Measurements from ENCODE around the gene SPSB4.

SPSB4 gene

DNA sequence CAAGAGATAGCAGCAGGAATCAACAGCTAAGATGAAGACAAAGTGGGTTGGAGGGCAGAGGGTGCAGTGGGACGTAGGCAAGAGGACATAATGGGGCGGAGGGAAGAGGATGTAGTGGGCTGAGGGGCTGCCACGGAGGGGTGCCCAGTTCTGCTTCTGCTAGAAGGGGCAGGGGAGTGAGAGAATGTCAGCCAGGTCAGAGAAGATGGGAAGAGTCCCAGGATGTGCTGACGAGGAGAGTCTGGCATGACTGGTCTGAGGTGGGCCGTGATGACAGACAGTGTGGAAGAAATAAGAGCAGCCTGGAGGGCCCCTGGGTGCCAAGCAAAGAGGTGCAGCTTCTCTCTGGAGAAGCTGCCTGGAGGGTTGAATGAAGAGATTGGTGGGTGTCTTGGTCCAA is 4.0 kb downstream of the SPSB4 start:
- DNase-seq (ENCODE audit: low read depth): no peak

- DNase-seq (ENCODE audit: low read depth): no peak
These were observed 4.6 kb downstream of the SPSB4 start for GRCh38 chr3:141055536-141056445.

GRCh38 chr3:141056751-141057171 is 5.6 kb downstream of the SPSB4 start:
- DNase-seq (ENCODE audit: low read depth): no peak

DNA sequence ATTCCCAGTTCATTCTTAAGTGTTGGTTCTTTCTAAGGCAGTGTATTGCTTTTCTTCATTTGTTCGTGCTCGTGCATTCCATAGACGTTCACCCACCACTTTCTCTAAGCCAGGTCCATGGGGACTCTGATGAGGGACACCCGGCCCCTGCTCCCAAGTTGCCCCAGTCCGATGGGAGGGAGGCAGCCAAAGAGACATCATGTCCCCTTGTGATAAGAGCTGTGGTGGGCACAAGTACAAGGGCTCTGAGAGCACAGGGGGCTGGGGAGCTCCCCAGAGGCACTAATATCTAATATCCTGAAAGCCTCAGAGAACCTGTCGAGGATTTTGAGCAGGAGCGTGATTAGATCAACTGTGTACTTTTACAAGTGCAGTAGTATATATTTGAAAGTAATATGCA is 6.3 kb downstream of the SPSB4 start:
- no peak for DNase-seq (ENCODE audit: low read depth)

DNA sequence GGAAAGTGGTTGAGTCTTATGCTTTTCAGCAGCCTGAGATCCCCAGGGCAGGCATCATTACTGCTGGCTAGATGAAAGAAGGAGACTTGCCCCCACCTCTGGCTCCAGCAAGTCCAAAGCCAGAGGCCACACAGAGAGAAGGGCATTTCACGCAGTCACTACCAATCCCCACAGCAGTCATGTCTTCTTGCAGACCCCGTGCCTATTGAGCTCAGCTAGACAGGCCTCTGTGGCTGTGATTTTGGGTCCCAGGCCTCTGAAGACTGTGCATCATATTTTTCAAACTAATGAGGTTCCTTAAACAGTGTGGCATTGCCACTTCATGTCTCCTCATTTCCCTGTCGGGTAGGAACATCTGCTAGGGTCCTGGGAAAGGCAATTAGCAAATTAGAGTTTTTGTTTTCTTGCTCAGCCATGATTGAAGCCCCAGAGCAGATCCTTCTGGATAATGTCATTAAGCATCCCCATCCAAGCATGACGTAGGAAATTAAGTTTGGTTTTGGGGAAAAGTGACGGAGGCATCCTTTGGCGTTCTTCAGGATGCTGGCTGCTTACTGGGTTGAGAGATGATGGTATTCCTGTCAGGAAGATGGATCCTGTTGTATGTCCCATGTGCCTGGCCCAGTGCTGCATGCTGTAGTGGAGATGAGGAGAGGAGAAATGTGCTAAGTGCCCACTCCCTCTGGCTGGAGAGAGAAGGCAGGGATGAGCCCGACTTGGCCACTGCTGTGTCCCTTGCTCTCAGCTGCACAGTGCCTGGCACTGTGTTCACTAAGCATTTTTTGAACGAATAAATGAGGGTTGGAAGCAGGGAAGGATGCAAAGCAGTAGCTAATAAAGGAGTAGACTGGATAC is 7.0 kb downstream of the SPSB4 start:
- DNase-seq (ENCODE audit: low read depth): no peak

DNA sequence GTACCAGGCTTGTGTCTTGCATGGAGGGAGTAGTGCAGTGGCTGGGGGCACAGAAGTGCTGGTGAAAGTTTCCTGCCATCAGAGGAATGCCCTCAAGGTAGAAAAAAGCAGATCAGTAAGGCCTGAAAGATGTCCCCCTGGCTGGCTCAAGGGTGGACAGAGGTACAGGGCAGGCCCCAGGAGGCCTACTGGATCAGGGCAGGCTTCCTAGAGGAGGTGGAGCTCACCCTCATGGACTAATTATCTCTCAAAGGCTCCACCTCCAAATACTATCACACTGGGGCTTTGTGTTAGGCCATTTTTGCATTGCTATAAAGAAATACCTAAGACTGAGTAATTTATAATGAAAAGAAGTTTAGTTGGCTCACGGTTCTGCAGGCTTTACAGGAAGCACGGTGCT is 7.8 kb downstream of the SPSB4 start:
- no peak for DNase-seq (ENCODE audit: low read depth)

DNA sequence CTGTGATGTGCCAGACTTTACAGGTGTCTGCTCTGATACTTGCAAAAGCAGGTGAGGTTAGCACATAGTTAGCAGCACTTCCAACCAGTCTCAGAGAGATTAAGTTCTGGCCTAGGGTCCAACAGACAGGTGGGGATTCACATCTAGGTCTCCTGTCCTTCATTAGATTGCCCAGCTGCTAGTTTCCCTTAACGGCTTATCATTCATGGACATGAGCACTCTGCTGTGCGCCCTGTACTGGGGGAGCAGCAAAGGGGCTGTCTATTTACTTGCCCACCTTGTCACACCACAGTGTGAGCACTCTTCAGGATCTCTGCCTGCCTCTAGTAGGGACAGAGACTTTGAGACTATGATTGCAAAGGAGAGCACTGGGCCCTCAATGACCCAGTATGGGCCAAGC is 8.7 kb downstream of the SPSB4 start:
- DNase-seq (ENCODE audit: low read depth): no peak

- no peak for DNase-seq (ENCODE audit: low read depth)
These were observed 9.2 kb downstream of the SPSB4 start for GRCh38 chr3:141060327-141060726.

- no peak for DNase-seq (ENCODE audit: low read depth)
These were observed 12.7 kb downstream of the SPSB4 start for GRCh38 chr3:141063831-141064230.

DNA sequence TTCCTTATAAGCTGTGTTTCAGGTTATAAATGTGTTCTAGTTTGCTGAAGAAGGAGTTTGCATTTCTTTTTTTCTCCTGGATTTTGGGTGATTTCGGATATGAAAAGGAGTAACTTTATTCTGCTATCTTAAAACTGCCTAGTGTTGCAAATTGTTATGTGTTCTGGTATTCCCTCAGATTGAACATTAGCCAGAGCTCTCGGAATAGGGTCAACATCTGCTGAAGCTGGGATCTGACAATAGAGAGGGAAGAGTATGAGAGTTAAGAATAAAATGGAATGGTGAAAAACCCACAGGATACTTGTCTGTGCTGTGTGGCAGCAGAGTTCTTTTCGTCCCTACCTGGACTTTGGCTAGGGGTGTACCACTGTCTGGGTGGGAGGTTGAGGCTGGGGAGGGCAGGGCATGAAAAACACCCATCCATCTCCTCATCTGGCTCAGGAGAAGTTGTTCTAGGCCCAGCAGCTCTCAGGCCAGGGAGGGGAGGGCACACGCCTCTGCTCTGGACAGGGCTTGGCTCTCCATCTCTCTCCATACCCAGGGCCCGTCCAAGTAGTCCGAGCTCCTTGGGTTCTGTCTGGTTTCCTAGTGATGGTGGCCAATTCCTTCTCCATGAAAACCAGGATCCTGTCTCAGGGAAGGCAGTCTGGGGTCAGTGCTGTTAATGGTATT is 13.2 kb downstream of the SPSB4 start:
- no peak for DNase-seq (ENCODE audit: low read depth)

GRCh38 chr3:141065258-141065657 is 14.1 kb downstream of the SPSB4 start:
- no peak for DNase-seq (ENCODE audit: low read depth)

DNA sequence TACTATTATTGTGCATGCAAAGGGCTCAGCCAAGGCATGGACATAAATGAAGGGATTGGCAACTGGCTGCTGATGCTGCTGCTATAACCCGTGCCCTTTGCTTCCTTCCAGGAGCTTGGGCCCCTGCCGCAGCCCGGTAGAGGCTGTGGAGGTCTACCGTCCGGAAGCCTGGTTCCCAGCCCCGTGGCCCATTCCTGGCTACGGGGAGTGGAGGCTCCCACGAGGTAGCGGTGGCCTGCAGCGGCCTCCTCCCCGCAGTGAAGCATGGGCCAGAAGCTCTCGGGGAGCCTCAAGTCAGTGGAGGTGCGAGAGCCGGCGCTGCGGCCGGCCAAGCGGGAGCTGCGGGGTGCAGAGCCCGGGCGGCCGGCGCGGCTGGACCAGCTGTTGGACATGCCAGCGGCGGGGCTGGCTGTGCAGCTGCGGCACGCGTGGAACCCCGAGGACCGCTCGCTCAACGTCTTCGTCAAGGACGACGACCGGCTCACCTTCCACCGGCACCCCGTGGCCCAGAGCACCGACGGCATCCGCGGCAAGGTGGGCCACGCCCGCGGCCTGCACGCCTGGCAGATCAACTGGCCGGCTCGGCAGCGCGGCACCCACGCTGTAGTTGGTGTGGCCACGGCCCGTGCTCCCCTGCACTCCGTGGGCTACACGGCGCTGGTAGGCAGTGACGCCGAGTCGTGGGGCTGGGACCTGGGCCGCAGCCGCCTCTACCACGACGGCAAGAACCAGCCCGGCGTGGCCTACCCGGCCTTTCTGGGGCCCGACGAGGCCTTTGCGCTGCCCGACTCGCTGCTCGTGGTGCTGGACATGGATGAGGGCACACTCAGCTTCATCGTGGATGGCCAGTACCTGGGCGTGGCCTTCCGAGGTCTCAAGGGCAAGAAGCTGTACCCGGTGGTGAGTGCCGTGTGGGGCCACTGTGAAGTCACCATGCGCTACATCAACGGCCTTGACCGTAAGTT is 15.0 kb downstream of the SPSB4 start:
- no peak for DNase-seq (ENCODE audit: low read depth)

DNA sequence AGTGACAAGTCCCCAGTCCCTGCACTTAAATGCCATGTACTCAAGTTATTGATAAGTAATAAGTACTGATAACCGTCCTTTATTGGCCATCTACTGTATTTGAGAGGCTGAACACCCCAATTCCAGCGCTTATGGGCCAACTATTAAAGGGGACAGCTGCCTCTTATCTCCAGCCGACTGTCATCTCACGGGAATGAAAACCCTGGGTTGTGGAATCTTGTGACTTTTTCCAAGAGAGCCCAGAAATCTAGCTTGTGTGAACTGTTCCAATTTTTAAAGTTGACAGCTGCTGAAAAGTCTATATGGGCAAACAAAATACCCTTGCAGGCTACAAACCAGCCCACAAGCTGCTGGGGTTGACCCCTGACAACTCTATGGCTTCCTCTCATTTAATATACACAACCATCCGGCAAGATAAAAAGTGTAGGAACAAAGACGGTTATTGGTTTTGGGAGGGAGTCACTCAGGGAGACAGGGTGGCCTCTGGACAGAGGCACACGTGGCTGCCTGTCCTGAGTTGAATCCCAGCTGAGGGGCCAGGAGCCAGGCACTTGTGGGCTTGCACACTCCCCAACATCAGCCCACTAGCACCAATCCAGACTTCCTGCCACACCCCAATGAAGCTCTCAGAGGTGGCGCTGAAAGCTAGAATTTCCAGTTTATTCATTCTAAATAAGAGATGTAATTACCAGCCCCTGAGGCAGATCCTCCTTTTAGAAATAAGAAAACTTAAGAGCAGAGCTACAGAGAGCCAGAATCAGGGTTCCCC is 16.2 kb downstream of the SPSB4 start:
- DNase-seq (ENCODE audit: low read depth): no peak

DNA sequence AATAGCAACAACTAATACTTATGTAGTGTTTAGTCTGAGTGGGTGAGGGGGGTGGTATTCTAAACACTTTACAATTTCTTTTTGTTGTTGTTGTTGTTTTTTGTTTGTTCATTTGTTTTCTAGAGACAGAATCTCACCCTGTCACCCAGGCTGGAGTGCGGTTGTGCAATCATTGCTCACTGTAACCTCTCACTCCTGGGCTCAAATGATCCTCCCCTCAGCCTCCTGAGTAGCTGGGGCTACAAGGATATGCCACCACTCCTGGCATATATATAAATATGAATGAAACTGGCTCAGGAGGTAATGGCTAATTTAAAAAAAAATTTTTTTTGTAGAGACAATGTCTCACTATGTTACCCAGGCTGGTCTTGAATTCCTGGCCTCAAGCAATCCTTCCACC is 19.1 kb downstream of the SPSB4 start:
- no peak for DNase-seq (ENCODE audit: low read depth)

DNA sequence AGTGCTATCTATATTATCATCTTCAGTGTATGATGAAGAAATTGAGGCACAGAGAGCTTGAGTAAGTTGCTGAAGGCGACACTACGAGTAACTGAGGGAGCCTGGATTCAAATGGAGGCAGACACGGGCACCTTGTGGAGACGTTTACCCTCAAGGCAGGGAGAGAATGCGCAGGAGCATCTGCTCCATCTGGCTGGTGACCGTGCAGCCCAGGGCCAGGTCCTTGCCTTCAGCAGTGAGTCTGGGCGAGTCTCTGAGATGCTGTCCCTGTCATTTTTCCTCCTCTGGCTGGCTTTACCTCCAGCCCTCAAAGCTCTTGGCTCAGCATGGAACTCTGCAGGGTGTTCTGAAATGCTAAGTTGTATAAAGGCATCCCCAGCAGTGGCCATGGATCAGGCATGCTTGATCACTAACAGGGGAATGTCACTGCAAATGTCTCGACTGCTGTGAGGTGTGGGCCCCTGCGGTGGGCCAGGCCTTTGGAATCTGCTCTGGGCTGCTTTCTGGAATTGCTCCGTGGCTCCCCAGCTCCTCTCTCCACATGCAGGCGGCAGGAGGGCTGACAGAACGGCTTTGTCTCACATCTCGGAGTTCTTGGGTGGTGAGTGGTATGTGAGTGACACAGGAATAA is 19.7 kb downstream of the SPSB4 start:
- no peak for DNase-seq (ENCODE audit: low read depth)

GRCh38 chr3:141071681-141072260 is 20.6 kb downstream of the SPSB4 start:
- no peak for DNase-seq (ENCODE audit: low read depth)

DNA sequence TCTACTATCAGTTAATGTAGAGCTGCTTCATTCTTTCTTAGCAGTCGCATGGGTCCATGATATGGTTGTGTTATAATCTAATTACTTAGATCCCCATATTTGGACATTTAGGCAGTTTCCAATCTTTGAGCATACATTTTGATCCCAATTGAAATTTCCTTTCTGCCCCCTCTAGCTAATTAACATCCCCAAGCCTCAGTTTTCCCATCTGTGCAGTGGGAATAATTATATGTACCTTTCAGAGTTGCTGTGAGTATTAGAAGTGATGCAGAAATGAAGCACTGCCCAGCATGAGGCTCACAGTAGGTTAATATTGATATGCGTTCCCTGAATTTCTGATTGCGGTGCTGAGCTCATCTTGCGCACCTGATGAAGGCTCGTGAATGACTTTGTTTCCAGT is 21.8 kb downstream of the SPSB4 start:
- DNase-seq (ENCODE audit: low read depth): no peak

DNA sequence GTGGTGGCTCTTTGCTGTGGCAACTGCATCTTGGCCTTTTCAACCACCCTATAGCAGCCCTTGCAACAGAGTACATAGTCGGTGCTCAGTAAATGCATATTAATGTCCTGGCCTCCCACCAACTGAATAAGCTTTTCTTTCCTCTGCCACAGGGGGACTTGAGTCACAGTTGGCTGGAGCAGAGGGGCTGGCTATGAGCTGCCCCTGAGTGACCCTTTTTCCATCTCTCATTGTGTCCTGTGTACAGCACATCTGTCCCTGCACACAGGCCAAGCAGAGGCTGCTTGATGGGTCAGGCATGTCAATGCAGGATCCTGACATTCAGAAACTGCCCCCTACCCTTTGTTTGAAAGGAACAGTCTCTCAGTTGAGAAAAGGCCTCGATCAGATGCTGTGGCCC is 22.4 kb downstream of the SPSB4 start:
- DNase-seq (ENCODE audit: low read depth): no peak

DNA sequence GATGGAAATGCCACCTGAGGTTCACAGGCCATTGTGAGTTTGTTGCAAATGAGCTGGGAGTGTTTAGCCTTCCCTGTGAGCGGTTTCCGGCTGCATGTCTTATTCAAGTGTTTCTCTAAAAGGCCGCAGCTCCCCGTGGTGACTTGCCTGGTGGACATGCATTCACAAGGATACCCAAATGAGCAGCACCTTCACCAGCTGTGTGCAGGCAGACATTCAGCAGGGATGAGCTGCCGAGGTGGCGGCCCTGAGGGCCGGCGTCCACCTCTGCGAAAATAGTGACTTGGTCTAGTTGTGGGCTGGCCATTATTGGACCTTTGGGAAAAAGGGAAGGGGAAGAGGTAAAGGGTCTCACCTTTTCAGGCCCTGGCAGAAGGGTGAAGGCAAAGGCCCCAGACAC is 23.4 kb downstream of the SPSB4 start:
- DNase-seq (ENCODE audit: low read depth): no peak

Data from stimulated activated CD8-positive, alpha-beta memory T cell treated with anti-CD3 and anti-CD28 coated beads, Interleukin-12 subunit alpha, Interleukin-12 subunit beta, amount 100 ng/mL, for 1 hour (primary cell).